Mammary epithelial cell (primary cell): ENCODE measurements around the gene STAT5B.

ENCODE experiments used
- EZH2 ChIP-seq: IDR thresholded peaks from 2 replicates; pipeline ENCODE4 v1.6.1; 2012; ENCODE audit warnings: low read length, inconsistent platforms, borderline replicate concordance
- TF ChIP-seq, protein P1 (sequence below), 2 donors: IDR thresholded peaks in 1 of 2; conservative IDR thresholded peaks in 1 of 2; 2 replicates each; pipeline ENCODE4 v1.5.1; 2011 to 2012; ENCODE audit warnings: inconsistent platforms in 2 of 2, low read length in 2 of 2, mild to moderate bottlenecking in 2 of 2, control low read depth in 1 of 2, low read depth in 1 of 2; ENCODE audit not compliant: insufficient read depth in 1 of 2; ENCODE audit errors: extremely low read depth in 1 of 2

DNA sequence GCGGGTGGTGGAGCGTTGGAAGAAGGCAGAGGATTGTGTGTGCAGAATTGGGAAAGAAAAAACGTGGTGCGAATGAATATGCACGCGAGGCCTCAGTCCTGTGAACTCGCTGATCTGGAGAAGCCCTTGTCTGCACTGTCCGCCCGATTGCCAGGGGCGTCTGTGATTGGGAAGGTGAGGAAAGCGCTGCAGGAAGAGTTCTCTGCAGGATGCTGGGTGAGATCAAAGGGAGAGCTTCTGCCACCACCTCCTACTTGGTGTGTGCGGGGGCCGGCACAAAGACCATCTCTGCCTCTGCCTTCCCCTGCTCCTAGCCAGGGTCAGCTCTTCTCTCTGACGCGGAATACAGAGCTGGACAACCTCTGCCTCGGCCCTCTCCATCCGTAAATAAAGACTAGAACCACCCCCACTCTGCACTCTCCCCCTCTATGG is 120.6 kb downstream of the STAT5B start:
- TF ChIP-seq EZH2, result no peak
- TF ChIP-seq, protein P1, sequence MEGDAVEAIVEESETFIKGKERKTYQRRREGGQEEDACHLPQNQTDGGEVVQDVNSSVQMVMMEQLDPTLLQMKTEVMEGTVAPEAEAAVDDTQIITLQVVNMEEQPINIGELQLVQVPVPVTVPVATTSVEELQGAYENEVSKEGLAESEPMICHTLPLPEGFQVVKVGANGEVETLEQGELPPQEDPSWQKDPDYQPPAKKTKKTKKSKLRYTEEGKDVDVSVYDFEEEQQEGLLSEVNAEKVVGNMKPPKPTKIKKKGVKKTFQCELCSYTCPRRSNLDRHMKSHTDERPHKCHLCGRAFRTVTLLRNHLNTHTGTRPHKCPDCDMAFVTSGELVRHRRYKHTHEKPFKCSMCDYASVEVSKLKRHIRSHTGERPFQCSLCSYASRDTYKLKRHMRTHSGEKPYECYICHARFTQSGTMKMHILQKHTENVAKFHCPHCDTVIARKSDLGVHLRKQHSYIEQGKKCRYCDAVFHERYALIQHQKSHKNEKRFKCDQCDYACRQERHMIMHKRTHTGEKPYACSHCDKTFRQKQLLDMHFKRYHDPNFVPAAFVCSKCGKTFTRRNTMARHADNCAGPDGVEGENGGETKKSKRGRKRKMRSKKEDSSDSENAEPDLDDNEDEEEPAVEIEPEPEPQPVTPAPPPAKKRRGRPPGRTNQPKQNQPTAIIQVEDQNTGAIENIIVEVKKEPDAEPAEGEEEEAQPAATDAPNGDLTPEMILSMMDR (conservative IDR thresholded peaks at IDR 0.05 in 1 of 2, IDR thresholded peaks at IDR 0.05 in 1 of 2; ENCODE audit: extremely low read depth in 1 of 2, insufficient read depth in 1 of 2, low read depth in 1 of 2, low read length in 2 of 2), result no peak
